Activated naive CD4-positive, alpha-beta T cell treated with anti-CD3 and anti-CD28 coated beads for 36 hours (primary cell): ENCODE measurements around the gene CCPG1. TPM values are rescaled to one million over a fixed set of nuclear protein-coding genes. Genes with fewer than 3 reads are reported as not detected.

Source experiments
- CTCF ChIA-PET: fragments of 350-600 bp; sonication (Branson Sonifier 250); formaldehyde crosslinking; loops from one replicate; lab custom pipeline; 2021; ENCODE audit warnings: antibody characterized with exemption; lab: Charles Lee
- DNase-seq: peaks from one replicate; pipeline ENCODE4 v3.0.0-alpha.2; 2020
- H3K27ac Mint-ChIP-seq: one replicate; pipeline ENCODE4 v1.8.0; 2021; ENCODE audit warnings: mild to moderate bottlenecking, mixed read lengths
- H3K27me3 Mint-ChIP-seq: one replicate; pipeline ENCODE4 v1.8.0; 2021; ENCODE audit warnings: low read depth, mixed read lengths
- H3K36me3 Mint-ChIP-seq: one replicate; pipeline ENCODE4 v1.8.0; 2021; ENCODE audit warnings: low read depth, mixed read lengths
- H3K4me1 Mint-ChIP-seq: one replicate; pipeline ENCODE4 v1.8.0; 2021; ENCODE audit warnings: low read depth, mixed read lengths
- H3K4me3 Mint-ChIP-seq: one replicate; pipeline ENCODE4 v1.8.0; 2021; ENCODE audit warnings: mild to moderate bottlenecking, moderate library complexity, mixed read lengths
- H3K9me3 Mint-ChIP-seq: one replicate; pipeline ENCODE4 v1.8.0; 2021; ENCODE audit warnings: mixed read lengths
- intact Hi-C: fragments of 100-400 bp; cut with micrococcal nuclease; formaldehyde crosslinking; loops from one replicate; pipeline ENCODE4 v1.15.1; 2023
- total RNA-seq, 2 experiments: library from RNA; stranded (reverse); gene quantifications; one replicate each; pipeline ENCODE4 v1.2.3, GENCODE V29; 2021

The CCPG1 gene
- total RNA-seq, 2 experiments from 2014 or later, result 9.8 to 11.6 TPM

DNA sequence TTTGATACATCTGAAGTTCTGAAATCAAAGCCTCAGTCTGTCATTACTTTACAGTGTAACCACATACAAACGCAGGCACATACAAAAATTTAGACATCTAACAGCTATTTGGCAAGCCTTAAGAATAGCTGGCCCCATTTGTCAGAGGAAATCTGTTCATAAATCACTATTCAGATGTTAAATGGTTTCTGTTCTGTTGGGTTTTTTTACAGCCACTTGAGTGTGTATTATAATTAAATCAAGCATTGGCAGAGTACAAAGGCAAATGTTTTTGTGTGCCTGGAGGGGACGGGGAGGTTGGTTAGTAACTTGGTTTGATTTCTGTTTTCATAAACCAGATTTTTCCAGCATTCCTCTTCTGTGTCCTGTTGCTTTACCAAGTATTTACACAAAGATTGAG lies 65.0 kb downstream of the CCPG1 start:
- no peak for DNase-seq
- H3K4me3 Mint-ChIP-seq, result no peak overlapping the region
- peaks cover 27% of the 10 kb centered on the region for H3K36me3 Mint-ChIP-seq
- no peak overlapping the region for H3K27ac Mint-ChIP-seq
- no peaks in the 10 kb centered on the region for H3K9me3 Mint-ChIP-seq
- no peaks in the 10 kb centered on the region for H3K4me1 Mint-ChIP-seq
- CTCF ChIA-PET, result no interaction called here
- intact Hi-C loops, result no loop called here
- H3K27me3 Mint-ChIP-seq, result no peaks in the 10 kb centered on the region

DNA sequence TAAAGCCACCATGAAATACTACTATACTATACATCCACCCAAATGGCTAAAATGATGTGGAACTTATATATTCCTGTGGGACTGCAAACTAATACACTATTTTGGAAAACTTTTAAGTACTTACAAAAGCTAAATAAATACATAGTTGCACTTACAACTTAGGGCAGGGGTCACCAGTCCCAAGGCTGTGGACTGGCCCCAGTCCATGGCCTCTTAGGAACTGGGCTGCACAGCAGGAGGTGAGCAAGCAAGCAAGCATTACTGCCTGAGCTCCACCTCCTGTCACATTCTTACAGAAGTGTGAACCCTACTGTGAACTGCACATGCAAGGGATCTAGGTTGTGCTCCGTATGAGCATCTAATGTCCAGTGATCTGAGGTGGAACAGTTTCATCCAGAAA lies 71.0 kb downstream of the CCPG1 start:
- Mint-ChIP-seq H3K27me3 (no peaks in the 10 kb centered on the region), H3K9me3 (no peaks in the 10 kb centered on the region), H3K36me3 (peaks cover 15% of the 10 kb centered on the region), H3K4me3 (no peak overlapping the region), H3K27ac (no peak overlapping the region), H3K4me1 (no peaks in the 10 kb centered on the region)
- DNase-seq, result no peak
- CTCF ChIA-PET, result no interaction called here
- intact Hi-C loops, result no loop called here

DNA sequence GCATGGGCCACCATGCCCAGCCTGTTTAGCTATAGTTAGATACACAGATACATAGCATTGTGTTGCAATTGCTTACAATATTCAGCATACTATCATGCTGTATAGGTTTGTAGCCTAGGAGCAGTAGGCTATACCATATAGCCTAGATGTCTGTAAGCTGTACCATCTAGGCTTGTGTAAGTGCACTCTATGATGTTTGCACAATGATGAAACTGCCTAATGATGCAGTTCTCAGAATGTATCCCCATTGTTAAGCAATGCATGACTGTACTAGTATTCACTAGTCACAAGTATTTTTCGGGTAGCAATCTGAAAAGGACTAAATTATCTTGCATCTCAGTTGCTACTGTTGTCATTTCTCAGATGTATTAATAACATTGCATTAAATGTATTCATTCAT lies 73.2 kb downstream of the CCPG1 start:
- CTCF ChIA-PET, result no interaction called here
- H3K4me1 Mint-ChIP-seq, result no peaks in the 10 kb centered on the region
- no peak for DNase-seq
- H3K27ac Mint-ChIP-seq, result no peak overlapping the region
- no peak overlapping the region for H3K4me3 Mint-ChIP-seq
- H3K9me3 Mint-ChIP-seq, result no peaks in the 10 kb centered on the region
- no peaks in the 10 kb centered on the region for H3K27me3 Mint-ChIP-seq
- intact Hi-C loops, result no loop called here
- H3K36me3 Mint-ChIP-seq, result peaks cover 21% of the 10 kb centered on the region

DNA sequence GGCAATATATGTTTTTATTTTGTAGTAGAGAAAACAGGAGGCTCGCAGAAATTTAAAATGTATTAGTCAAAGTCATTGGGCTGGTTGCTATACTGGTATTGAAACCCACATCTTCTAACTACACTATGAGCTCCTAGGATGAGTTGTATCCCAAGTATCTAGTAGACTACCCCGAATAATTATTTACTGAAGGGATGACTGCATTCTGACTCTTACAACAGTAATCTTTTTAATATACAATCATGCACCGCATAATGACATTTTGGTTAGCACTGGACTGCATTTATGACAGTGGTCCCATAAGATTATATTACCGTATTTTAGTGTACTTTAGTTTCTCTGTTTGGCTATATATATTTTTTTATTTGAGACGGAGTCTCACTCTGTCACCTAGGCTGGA lies 73.8 kb downstream of the CCPG1 start:
- CTCF ChIA-PET, result no interaction called here
- H3K27me3 Mint-ChIP-seq, result no peaks in the 10 kb centered on the region

DNA sequence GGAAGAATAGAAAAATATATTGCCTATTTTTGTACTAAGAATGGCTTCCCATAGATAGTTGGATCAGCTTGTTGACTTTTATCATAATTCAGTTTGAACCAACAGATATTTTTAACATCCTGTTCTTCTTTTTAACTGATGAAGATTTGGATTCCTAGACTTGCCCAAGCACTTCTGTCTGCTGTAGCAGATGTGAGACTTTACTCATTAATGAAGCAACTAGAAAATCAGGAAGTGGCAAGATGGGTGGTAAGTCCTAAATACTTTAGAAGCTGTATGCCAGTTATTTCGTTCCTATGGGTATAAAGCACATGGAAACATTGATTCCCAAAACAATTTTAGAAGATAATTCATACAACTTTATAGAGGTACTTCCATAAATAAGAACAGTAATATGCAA lies 80.8 kb downstream of the CCPG1 start:
- Mint-ChIP-seq H3K27ac (no peak overlapping the region), H3K4me3 (no peak overlapping the region), H3K4me1 (peaks cover 6% of the 10 kb centered on the region), H3K36me3 (peaks cover 14% of the 10 kb centered on the region), H3K27me3 (no peaks in the 10 kb centered on the region), H3K9me3 (no peaks in the 10 kb centered on the region)
- CTCF ChIA-PET, result no interaction called here
- intact Hi-C loops, result no loop called here
- no peak for DNase-seq

More for the DNA sequence above, 73.8 kb downstream of the CCPG1 start:
- DNase-seq, result no peak
- Mint-ChIP-seq H3K4me3 (no peak overlapping the region), H3K9me3 (no peaks in the 10 kb centered on the region), H3K27ac (no peak overlapping the region), H3K36me3 (peaks cover 18% of the 10 kb centered on the region), H3K4me1 (no peaks in the 10 kb centered on the region)
- intact Hi-C loops, result no loop called here

DNA sequence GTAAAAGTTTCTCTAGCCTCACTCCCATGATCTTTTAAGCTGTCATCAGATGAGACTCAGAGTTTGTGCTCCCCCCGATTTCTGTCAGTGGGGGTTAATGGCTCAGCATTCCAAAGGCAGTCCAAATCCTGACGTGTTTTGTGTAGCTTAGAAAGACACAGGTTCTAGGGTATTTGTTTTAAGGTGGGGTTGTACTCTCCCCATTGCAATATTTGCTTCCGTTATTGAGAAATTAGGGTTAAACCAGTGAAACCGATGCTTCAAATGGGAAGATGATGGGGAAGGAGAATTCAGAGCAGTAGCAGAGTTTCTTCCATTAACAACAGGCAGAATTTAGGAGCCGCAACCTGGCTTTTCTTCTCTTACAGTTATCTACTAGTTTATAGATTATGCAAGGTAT lies 85.7 kb downstream of the CCPG1 start:
- peaks cover 27% of the 10 kb centered on the region for H3K4me1 Mint-ChIP-seq
- intact Hi-C loops, result no loop called here
- peaks cover 9% of the 10 kb centered on the region for H3K36me3 Mint-ChIP-seq
- no peak overlapping the region for H3K27ac Mint-ChIP-seq
- no peaks in the 10 kb centered on the region for H3K27me3 Mint-ChIP-seq
- no peaks in the 10 kb centered on the region for H3K9me3 Mint-ChIP-seq
- no peak overlapping the region for H3K4me3 Mint-ChIP-seq
- CTCF ChIA-PET, result no interaction called here
- no peak for DNase-seq

DNA sequence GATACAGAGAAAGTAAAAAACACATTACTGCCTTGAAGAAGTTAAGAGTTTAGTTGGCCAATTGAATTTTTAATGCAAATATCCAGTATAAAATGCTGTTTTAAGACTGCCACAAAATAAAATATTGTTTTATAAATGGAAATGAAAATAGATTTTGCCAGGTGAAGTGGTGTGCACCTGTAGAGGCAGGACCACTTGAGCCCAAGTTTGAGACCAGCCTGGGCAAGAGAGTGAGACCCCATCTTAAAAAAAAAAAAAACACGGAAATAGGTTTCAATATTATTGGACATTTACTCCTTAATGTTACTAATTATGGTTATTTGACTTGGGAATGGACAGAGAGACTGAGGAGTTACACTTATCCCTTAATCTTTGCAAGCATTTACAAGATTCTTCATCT lies 87.2 kb downstream of the CCPG1 start:
- Mint-ChIP-seq H3K4me1 (peaks cover 35% of the 10 kb centered on the region), H3K27me3 (no peaks in the 10 kb centered on the region), H3K4me3 (no peak overlapping the region), H3K9me3 (no peaks in the 10 kb centered on the region), H3K27ac (no peak overlapping the region), H3K36me3 (peaks cover 12% of the 10 kb centered on the region)
- CTCF ChIA-PET, result no interaction called here
- intact Hi-C loops, result no loop called here
- no peak for DNase-seq

DNA sequence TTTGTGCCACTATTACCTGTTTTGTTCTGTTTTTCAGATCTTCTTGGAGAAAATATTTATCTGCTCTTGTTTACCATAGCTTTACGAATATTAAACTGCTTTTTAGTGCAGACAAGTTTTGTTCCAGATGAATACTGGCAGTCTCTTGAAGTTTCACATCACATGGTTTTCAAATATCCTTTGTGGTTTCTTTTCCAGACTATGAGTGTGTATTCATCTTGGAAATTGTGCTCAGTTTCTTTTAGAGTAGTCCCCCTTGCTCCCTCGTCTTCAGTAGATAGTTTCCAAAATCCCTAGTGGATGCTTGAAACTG lies 88.0 kb downstream of the CCPG1 start:
- Mint-ChIP-seq H3K9me3 (no peaks in the 10 kb centered on the region), H3K27ac (no peak overlapping the region), H3K27me3 (no peaks in the 10 kb centered on the region), H3K36me3 (peaks cover 17% of the 10 kb centered on the region), H3K4me1 (peaks cover 40% of the 10 kb centered on the region), H3K4me3 (peak overlapping the region; percentile 68)
- DNase-seq, result no peak
- intact Hi-C loops, result no loop called here
- CTCF ChIA-PET, result interaction anchor here (0.9 to 1.0 kb wide), 2 partner anchors 102 to 119 kb away, joined by 3 to 5 read pairs; no protein-coding TSS in a partner anchor

DNA sequence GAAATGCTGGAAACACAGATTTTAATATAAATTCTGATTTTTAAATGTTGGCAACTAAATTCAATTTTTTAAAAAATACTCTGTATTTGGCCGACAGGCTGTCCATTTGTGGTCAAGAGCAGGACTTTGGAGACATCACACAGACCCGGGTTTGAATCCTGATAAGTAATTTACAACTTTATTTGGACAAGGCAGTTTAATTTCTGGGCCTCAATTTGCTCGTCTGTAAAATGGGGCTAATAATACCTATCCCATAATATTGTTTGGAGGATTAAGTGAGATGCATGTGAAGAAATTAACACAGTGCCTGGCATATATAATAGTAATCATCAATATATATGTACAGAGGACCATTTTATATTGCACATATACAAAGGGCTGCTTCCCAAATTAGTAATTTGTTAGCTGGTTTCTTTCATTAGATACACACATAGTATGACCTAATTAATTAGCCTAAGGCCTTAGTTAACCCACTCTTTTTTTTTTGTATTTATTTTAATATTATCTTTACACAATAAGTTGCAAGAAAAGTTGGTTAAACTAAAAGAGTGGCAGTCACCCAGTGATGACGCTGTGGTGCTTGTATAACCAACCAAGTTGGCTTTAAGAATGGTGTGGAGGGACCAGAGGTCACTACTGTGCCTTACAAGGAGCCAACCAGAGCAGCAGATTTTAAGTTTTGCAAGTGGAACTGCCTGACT lies 88.5 kb downstream of the CCPG1 start:
- CTCF ChIA-PET, result interaction anchor here (0.9 to 1.6 kb wide), 4 partner anchors 89 to 123 kb away, joined by 3 to 9 read pairs (median 4); partner anchors contain the start of genes CCPG1, PIERCE2 and RSL24D1

DNA sequence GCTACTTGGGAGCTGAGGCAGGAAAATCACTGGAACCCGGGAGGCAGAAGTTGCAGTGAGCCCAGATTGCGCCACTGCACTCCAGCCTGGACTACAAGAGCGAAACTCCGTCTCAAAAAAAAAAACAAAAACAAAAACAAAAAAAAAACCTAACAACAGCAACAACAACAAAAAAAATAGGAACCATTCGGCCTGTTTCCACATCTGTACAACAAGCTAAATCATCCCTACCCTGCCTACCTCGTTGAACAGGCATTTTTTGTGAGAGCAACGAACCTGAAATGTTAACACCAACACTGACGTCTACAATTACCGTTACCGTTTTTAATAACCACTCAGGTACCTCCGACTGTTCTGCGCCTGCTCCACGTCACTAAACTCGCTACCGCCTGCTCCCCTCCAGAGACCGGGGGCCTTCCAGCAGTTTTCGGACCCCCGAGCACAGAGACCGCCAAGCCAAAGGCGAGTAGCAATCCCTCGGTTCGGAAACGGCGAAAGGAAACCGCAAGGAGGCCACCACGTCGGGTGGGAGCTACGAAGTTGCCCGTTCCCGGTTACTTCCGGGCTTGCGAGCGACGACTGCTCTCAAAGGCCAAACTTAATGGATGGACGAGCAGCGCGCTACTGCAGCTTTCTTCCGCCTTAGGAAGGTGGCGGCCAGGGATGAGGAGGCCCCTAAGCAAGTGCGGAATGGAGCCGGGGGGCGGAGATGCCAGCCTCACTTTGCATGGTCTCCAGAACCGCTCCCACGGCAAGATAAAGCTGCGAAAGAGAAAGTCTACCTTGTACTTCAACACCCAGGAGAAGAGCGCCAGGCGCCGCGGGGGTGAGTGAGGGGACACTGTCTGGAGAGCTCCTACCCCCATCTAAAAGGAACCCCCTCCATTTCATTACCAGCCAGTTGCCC lies 89.3 kb downstream of the CCPG1 start, which contains the start of the genes PIGB and PIGBOS1:
TSS of gene PIGB (plus strand) at position 635 of the 907 bp plus-strand sequence. CDS start at position 664, 29 bp downstream.
TSS of gene PIGBOS1 (minus strand) at position 536 of the 907 bp plus-strand sequence. CDS start 1,331 bp downstream, outside the sequence.
- no peaks in the 10 kb centered on the region for H3K27me3 Mint-ChIP-seq
- H3K4me1 Mint-ChIP-seq, result peaks cover 51% of the 10 kb centered on the region
- peak within 1 kb of the TSS; percentile 98 for H3K4me3 Mint-ChIP-seq
- H3K36me3 Mint-ChIP-seq, result peaks cover 14% of the 10 kb centered on the region
- H3K27ac Mint-ChIP-seq, result peak within 1 kb of the TSS; percentile 93
- peak; percentile 86 for DNase-seq
- CTCF ChIA-PET, result interaction anchor here (0.6 to 1.8 kb wide), 6 partner anchors 81 to 122 kb away, joined by 3 to 9 read pairs (median 5); partner anchors contain the start of genes CCPG1, PIERCE2 and RSL24D1
- H3K9me3 Mint-ChIP-seq, result no peaks in the 10 kb centered on the region
- intact Hi-C loops, result loop anchor here (1.0 kb wide), 4 partner anchors 29 to 122 kb away; partner anchors contain the start of genes CCPG1 and PIERCE2

More for the DNA sequence above, 88.5 kb downstream of the CCPG1 start:
- peaks cover 17% of the 10 kb centered on the region for H3K36me3 Mint-ChIP-seq
- H3K4me3 Mint-ChIP-seq, result peak overlapping the region; percentile 98
- intact Hi-C loops, result loop anchor here (1.0 kb wide), 4 partner anchors 29 to 122 kb away; partner anchors contain the start of genes CCPG1 and PIERCE2
- H3K27me3 Mint-ChIP-seq, result no peaks in the 10 kb centered on the region
- no peaks in the 10 kb centered on the region for H3K9me3 Mint-ChIP-seq
- DNase-seq, result peak; percentile 15
- peak overlapping the region; percentile 93 for H3K27ac Mint-ChIP-seq
- peaks cover 45% of the 10 kb centered on the region for H3K4me1 Mint-ChIP-seq
